Tibial artery (tissue), 4 donors: ENCODE results near the gene FAM193A.
"Not testable (repeated sequence)": the region's sequence is repeated elsewhere in the genome, so short reads cannot be mapped to it uniquely, and the experiment has no call there.

ENCODE experiments used
- DNase-seq, 2 donors: peaks; one replicate each; pipeline ENCODE4 v3.0.0-alpha.2; 2019
- H3K27ac ChIP-seq, 2 donors: fragments of 200-600 bp; sonication (generic) in 1 of 2; 1 replicate in 1 of 2; 2 replicates in 1 of 2; pipeline ENCODE4 v1.5.1; 2018 to 2019; ENCODE audit warnings: mild to moderate bottlenecking in 1 of 2
- H3K27me3 ChIP-seq, 2 donors: fragments of 200-600 bp; sonication (generic) in 1 of 2; one replicate each; pipeline versions ENCODE4 v1.5.1 to v1.6.0; 2016 to 2019
- H3K36me3 ChIP-seq, 3 donors: fragments of 200-600 bp; sonication (generic) in 2 of 3; one replicate each; pipeline ENCODE4 v1.5.1; 2016 to 2019; ENCODE audit warnings: mild to moderate bottlenecking in 2 of 3
- H3K4me1 ChIP-seq, 4 donors: fragments of 200-600 bp; sonication (generic) in 2 of 4; 1 replicate in 3 of 4; 2 replicates in 1 of 4; pipeline ENCODE4 v1.5.1; 2016 to 2019
- H3K4me3 ChIP-seq, 2 donors: fragments of 200-600 bp; sonication (generic) in 1 of 2; 1 replicate in 1 of 2; 2 replicates in 1 of 2; pipeline ENCODE4 v1.5.1; 2018 to 2019; ENCODE audit warnings: mild to moderate bottlenecking in 2 of 2
- H3K9me3 ChIP-seq, 3 donors: fragments of 200-600 bp; sonication (generic) in 1 of 3; one replicate each; pipeline ENCODE4 v1.5.1; 2016 to 2019
- CTCF ChIP-seq, 2 experiments: fragments of 200-600 bp in 1 of 2; fragments of 450-650 bp in 1 of 2; IDR thresholded peaks; one replicate each; pipeline ENCODE4 v1.5.1; 2017 to 2019; ENCODE audit warnings: antibody characterized with exemption in 2 of 2, mild to moderate bottlenecking in 1 of 2, moderate library complexity in 1 of 2
- intact Hi-C: fragments of 100-400 bp; cut with DNase I; formaldehyde crosslinking; loops from one replicate; pipeline ENCODE4 v1.15.0; 2023; ENCODE audit warnings: low total_unique reads

FAM193A gene

GRCh38 chr4:2511645-2512131 is 24.8 kb upstream of the FAM193A start:
- Histone ChIP-seq H3K36me3 (peaks cover 34 to 70% (median 58%) of the 10 kb centered on the region in 3 donors), H3K9me3 (no peaks in the 10 kb centered on the region), H3K4me1 (peaks cover 0 to 15% (median 11%) of the 10 kb centered on the region in 4 donors), H3K27ac (no peak overlapping the region), H3K4me3 (no peak overlapping the region), H3K27me3 (no peaks in the 10 kb centered on the region)
- no peak for TF ChIP-seq CTCF (IDR thresholded peaks at IDR 0.05)
- DNase-seq = no peak
- intact Hi-C loops = no loop called here

GRCh38 chr4:2512396-2513135 is 23.9 kb upstream of the FAM193A start:
- Histone ChIP-seq H3K27me3 (no peaks in the 10 kb centered on the region), H3K4me1 (peaks cover 0 to 20% (median 14%) of the 10 kb centered on the region in 4 donors), H3K4me3 (no peak overlapping the region), H3K27ac (no peak overlapping the region), H3K36me3 (peaks cover 34 to 66% (median 57%) of the 10 kb centered on the region in 3 donors), H3K9me3 (no peaks in the 10 kb centered on the region)
- no peak for DNase-seq
- TF ChIP-seq CTCF (IDR thresholded peaks at IDR 0.05) = no peak
- intact Hi-C loops = no loop called here

GRCh38 chr4:2514193-2514592 is 22.3 kb upstream of the FAM193A start:
- peaks cover 34 to 53% (median 51%) of the 10 kb centered on the region in 3 donors for H3K36me3 ChIP-seq
- intact Hi-C loops, H3K4me3 ChIP-seq, H3K27ac ChIP-seq, H3K27me3 ChIP-seq, H3K9me3 ChIP-seq, DNase-seq: not testable (repeated sequence)
- peaks cover 0 to 20% (median 14%) of the 10 kb centered on the region in 4 donors for H3K4me1 ChIP-seq

GRCh38 chr4:2514944-2515343 is 21.5 kb upstream of the FAM193A start:
- H3K4me3 ChIP-seq, intact Hi-C loops, H3K27ac ChIP-seq, DNase-seq, H3K9me3 ChIP-seq, H3K27me3 ChIP-seq: not testable (repeated sequence)
- Histone ChIP-seq H3K4me1 (peaks cover 0 to 20% (median 14%) of the 10 kb centered on the region in 4 donors), H3K36me3 (peaks cover 34 to 47% (median 46%) of the 10 kb centered on the region in 3 donors)

- peak; percentile 70 to 82 for DNase-seq
- no peak for TF ChIP-seq CTCF (IDR thresholded peaks at IDR 0.05)
- Histone ChIP-seq H3K9me3 (no peaks in the 10 kb centered on the region), H3K4me3 (no peak overlapping the region), H3K36me3 (peaks cover 34 to 37% (median 37%) of the 10 kb centered on the region in 3 donors), H3K27ac (peak overlapping the region; percentile 33 to 66), H3K27me3 (no peaks in the 10 kb centered on the region), H3K4me1 (peaks cover 0 to 20% (median 14%) of the 10 kb centered on the region in 4 donors)
- intact Hi-C loops = no loop called here
Measured at GRCh38 chr4:2515830-2516550, 20.5 kb upstream of the FAM193A start.

- Histone ChIP-seq H3K27ac (peak overlapping the region; percentile 33 to 66), H3K9me3 (no peaks in the 10 kb centered on the region), H3K36me3 (peaks cover 32 to 35% (median 34%) of the 10 kb centered on the region in 3 donors), H3K27me3 (no peaks in the 10 kb centered on the region), H3K4me3 (no peak overlapping the region), H3K4me1 (peaks cover 0 to 20% (median 14%) of the 10 kb centered on the region in 4 donors)
- DNase-seq = no peak
- no peak for TF ChIP-seq CTCF (IDR thresholded peaks at IDR 0.05)
- intact Hi-C loops = no loop called here
Measured at GRCh38 chr4:2516635-2517034, 19.8 kb upstream of the FAM193A start.
